Smooth muscle cell (in vitro differentiated cells): ENCODE measurements around the gene MYO5C. TPM values are rescaled to one million over a fixed set of nuclear protein-coding genes. Genes with fewer than 3 reads are reported as not detected.

Experiments
- DNase-seq: peaks from one replicate; lab custom pipeline; 2025; ENCODE audit not compliant: unreplicated experiment; lab: John Stamatoyannopoulos, UW
- H2AFZ ChIP-seq: fragments of 200-600 bp; sonication (generic); 2 replicates; pipeline ENCODE4 v1.6.0; 2016; ENCODE audit warnings: antibody characterized with exemption, low read depth, mild to moderate bottlenecking
- H3F3A ChIP-seq: fragments of 200-600 bp; sonication (generic); 2 replicates; pipeline ENCODE4 v1.6.0; 2017; ENCODE audit warnings: antibody characterized with exemption, low read depth
- H3K27ac ChIP-seq: fragments of 200-600 bp; sonication (generic); 2 replicates; pipeline ENCODE4 v1.5.1; 2016; ENCODE audit warnings: low read depth, mild to moderate bottlenecking
- H3K27me3 ChIP-seq: fragments of 200-600 bp; sonication (generic); 2 replicates; pipeline ENCODE4 v1.6.1; 2016; ENCODE audit warnings: low read depth, mild to moderate bottlenecking
- H3K36me3 ChIP-seq: fragments of 200-600 bp; sonication (generic); 2 replicates; pipeline ENCODE4 v1.5.1; 2016; ENCODE audit warnings: low read depth
- H3K4me1 ChIP-seq: fragments of 200-600 bp; sonication (generic); 2 replicates; pipeline ENCODE4 v1.5.1; 2016; ENCODE audit warnings: low read depth
- H3K4me2 ChIP-seq: fragments of 200-600 bp; sonication (generic); 2 replicates; pipeline ENCODE4 v1.6.0; 2016; ENCODE audit warnings: mild to moderate bottlenecking
- H3K4me3 ChIP-seq: fragments of 200-600 bp; sonication (generic); 2 replicates; pipeline ENCODE4 v1.5.1; 2016; ENCODE audit warnings: mild to moderate bottlenecking
- H3K79me2 ChIP-seq: fragments of 200-600 bp; sonication (generic); 2 replicates; pipeline ENCODE4 v1.6.0; 2016; ENCODE audit warnings: low read depth, mild to moderate bottlenecking
- H3K9ac ChIP-seq: fragments of 200-600 bp; sonication (generic); 2 replicates; pipeline ENCODE4 v1.6.0; 2016; ENCODE audit warnings: low read depth
- H3K9me3 ChIP-seq: fragments of 200-600 bp; sonication (generic); replicated peaks from 2 replicates; pipeline ENCODE4 v1.5.1; 2016; ENCODE audit warnings: low read depth
- H4K20me1 ChIP-seq: fragments of 200-600 bp; sonication (generic); 2 replicates; pipeline ENCODE4 v1.6.0; 2016; ENCODE audit warnings: low read depth
- CTCF ChIP-seq: fragments of 200-600 bp; sonication (generic); IDR thresholded peaks from 2 replicates; pipeline ENCODE4 v1.5.1; 2017; ENCODE audit warnings: borderline replicate concordance, mild to moderate bottlenecking, antibody characterized with exemption; ENCODE audit not compliant: insufficient read depth, poor library complexity, severe bottlenecking
- WGBS: methylation state at CpG from one replicate; pipeline ENCODE4 v1.1.7; 2016; ENCODE audit warnings: low lambda C conversion rate; 5-methylcytosine and 5-hydroxymethylcytosine counted together
- polyA plus RNA-seq: library from polyadenylated mRNA; unstranded; fragments of >200 nt; fragmentation: Nextera tagmentation; extraction: Ambion mirVana; gene quantifications from 2 replicates; pipeline ENCODE4 v1.2.1, GENCODE V29; 2016
- total RNA-seq: library from RNA; depleted of rRNA; stranded (reverse); fragments of >200 nt; gene quantifications from 2 replicates; pipeline ENCODE4 v1.2.3, GENCODE V29; 2014

MYO5C gene
- total and polyA plus RNA-seq, 2 experiments from 2014 or later = 0.26 to 1.5 TPM

GRCh38 chr15:52292780-52293392 is 2.7 kb downstream of the MYO5C start:
- Histone ChIP-seq H3K9me3 (no peaks in the 10 kb centered on the region), H4K20me1 (no peaks in the 10 kb centered on the region), H3K4me1 (peaks cover 4% of the 10 kb centered on the region), H3F3A (no peaks in the 10 kb centered on the region), H3K4me2 (no peak overlapping the region), H3K27ac (no peak overlapping the region), H3K4me3 (no peak overlapping the region), H2AFZ (no peak overlapping the region), H3K27me3 (peaks cover 49% of the 10 kb centered on the region), H3K36me3 (no peaks in the 10 kb centered on the region), H3K79me2 (no peaks in the 10 kb centered on the region), H3K9ac (no peak overlapping the region)
- no peak for TF ChIP-seq CTCF
- no peak for DNase-seq
- WGBS = 91% methylated on average over 7 of the region's 7 CpGs

- WGBS = 88% methylated on average over 4 of the region's 4 CpGs
- DNase-seq = no peak
- no peaks in the 10 kb centered on the region for H3K9me3 ChIP-seq
- no peak overlapping the region for H2AFZ ChIP-seq
- no peak for TF ChIP-seq CTCF
- H3K27me3 ChIP-seq = peaks cover 42% of the 10 kb centered on the region
- no peaks in the 10 kb centered on the region for H4K20me1 ChIP-seq
- no peak overlapping the region for H3K4me2 ChIP-seq
- H3K9ac ChIP-seq = no peak overlapping the region
- H3K27ac ChIP-seq = no peak overlapping the region
- H3K36me3 ChIP-seq = no peaks in the 10 kb centered on the region
- H3K4me3 ChIP-seq = no peak overlapping the region
- no peaks in the 10 kb centered on the region for H3F3A ChIP-seq
- H3K79me2 ChIP-seq = no peaks in the 10 kb centered on the region
- peaks cover 4% of the 10 kb centered on the region for H3K4me1 ChIP-seq
These were observed 4.4 kb downstream of the MYO5C start for GRCh38 chr15:52291204-52291603.

- H3K4me3 ChIP-seq = no peak overlapping the region
- no peaks in the 10 kb centered on the region for H3K79me2 ChIP-seq
- no peaks in the 10 kb centered on the region for H3K36me3 ChIP-seq
- H4K20me1 ChIP-seq = no peaks in the 10 kb centered on the region
- no peak for TF ChIP-seq CTCF
- H3K4me2 ChIP-seq = no peak overlapping the region
- peaks cover 38% of the 10 kb centered on the region for H3K27me3 ChIP-seq
- no peaks in the 10 kb centered on the region for H3F3A ChIP-seq
- H2AFZ ChIP-seq = no peak overlapping the region
- 92% methylated on average over 3 of the region's 3 CpGs for WGBS
- no peaks in the 10 kb centered on the region for H3K9me3 ChIP-seq
- no peaks in the 10 kb centered on the region for H3K4me1 ChIP-seq
- H3K27ac ChIP-seq = no peak overlapping the region
- DNase-seq = no peak
- H3K9ac ChIP-seq = no peak overlapping the region
These were observed 4.8 kb downstream of the MYO5C start for GRCh38 chr15:52290800-52291199.

GRCh38 chr15:52290329-52290728 is 5.3 kb downstream of the MYO5C start:
- no peaks in the 10 kb centered on the region for H4K20me1 ChIP-seq
- no peak overlapping the region for H3K9ac ChIP-seq
- no peak overlapping the region for H3K4me2 ChIP-seq
- peaks cover 34% of the 10 kb centered on the region for H3K27me3 ChIP-seq
- no peak for DNase-seq
- H3K9me3 ChIP-seq = no peaks in the 10 kb centered on the region
- H3K4me1 ChIP-seq = no peaks in the 10 kb centered on the region
- no peak for TF ChIP-seq CTCF
- no peaks in the 10 kb centered on the region for H3F3A ChIP-seq
- WGBS = 67% methylated on average over 4 of the region's 4 CpGs
- no peak overlapping the region for H3K4me3 ChIP-seq
- no peak overlapping the region for H2AFZ ChIP-seq
- H3K36me3 ChIP-seq = no peaks in the 10 kb centered on the region
- no peak overlapping the region for H3K27ac ChIP-seq
- H3K79me2 ChIP-seq = no peaks in the 10 kb centered on the region
